GM12878 (cell line): ENCODE results near the gene PITPNC1. TPM values are rescaled to one million over a fixed set of nuclear protein-coding genes. Genes with fewer than 3 reads are reported as not detected.

Source experiments
- ATAC-seq: fragments of 200-7000 bp; cut with Tn5 transposase; 3 replicates; pipeline ENCODE4 v1.9.1; 2020; ENCODE audit warnings: mild to moderate bottlenecking, moderate library complexity
- BruUV-seq: library from RNA; stranded (reverse); fragments of 400-500 nt; replicated peaks from 2 replicates; lab custom pipeline; 2021; lab: Mats Ljungman, UMichigan
- CTCF ChIA-PET: fragments of 300-600 bp; sonication (Branson Sonifier 250); formaldehyde crosslinking; extraction: SDS; loops from one replicate; lab custom pipeline; 2021; ENCODE audit warnings: inconsistent platforms; lab: Yijun Ruan, JAX
- POLR2A ChIA-PET: fragments of 350-600 bp; formaldehyde crosslinking; extraction: SDS; loops from one replicate; lab custom pipeline; 2021; ENCODE audit warnings: inconsistent platforms; lab: Charles Lee
- RAD21 ChIA-PET: fragments of 300-600 bp; sonication (Branson Sonifier 250); formaldehyde crosslinking; loops from one replicate; lab custom pipeline; 2023; ENCODE audit warnings: antibody characterized with exemption; ENCODE audit not compliant: unreplicated experiment; lab: Charles Lee
- SMC1A ChIA-PET: fragments of 300-600 bp; sonication (Branson Sonifier 250); formaldehyde crosslinking; loops from one replicate; lab custom pipeline; 2023; ENCODE audit not compliant: unreplicated experiment, uncharacterized antibody; lab: Charles Lee
- DNase-seq: peaks from one replicate; pipeline ENCODE4 v3.0.0-alpha.2; 2011; ENCODE audit warnings: low read depth, low spot score
- FAIRE-seq: peaks from 3 replicates; lab custom pipeline; 2011; peaks lifted over from hg19 to GRCh38; lab: Jason Lieb, UNC
- H2AFZ ChIP-seq: 2 replicates; pipeline ENCODE4 v1.6.0; 2011; ENCODE audit warnings: low read depth, low read length, control low read depth; ENCODE audit not compliant: control insufficient read depth
- H3K27ac ChIP-seq: 2 replicates; pipeline ENCODE4 v1.5.1; 2011; ENCODE audit warnings: control low read depth; ENCODE audit not compliant: control insufficient read depth, insufficient read depth
- H3K27me3 ChIP-seq, 2 experiments: replicated peaks in 1 of 2; 2 replicates each; pipeline versions ENCODE4 v1.6.0 to v1.6.1; 2011; ENCODE audit warnings: low read length in 1 of 2; ENCODE audit not compliant: control insufficient read depth in 2 of 2, insufficient read depth in 2 of 2
- H3K36me3 ChIP-seq, 2 experiments: 2 replicates each; pipeline ENCODE4 v1.5.1; 2011; ENCODE audit warnings: low read length in 1 of 2; ENCODE audit not compliant: control insufficient read depth in 2 of 2, insufficient read depth in 2 of 2
- H3K4me1 ChIP-seq: 2 replicates; pipeline ENCODE4 v1.6.1; 2011; ENCODE audit warnings: mild to moderate bottlenecking, low read length, moderate library complexity, mixed read lengths; ENCODE audit not compliant: control insufficient read depth, insufficient read depth
- H3K4me2 ChIP-seq: 2 replicates; pipeline ENCODE4 v1.6.0; 2011; ENCODE audit warnings: control low read depth; ENCODE audit not compliant: control insufficient read depth, insufficient read depth
- H3K4me3 ChIP-seq: fragments of 200-600 bp; sonication (generic); 2 replicates; pipeline ENCODE4 v1.5.1; 2016
- H3K79me2 ChIP-seq: 2 replicates; pipeline ENCODE4 v1.6.0; 2011; ENCODE audit warnings: low read length; ENCODE audit not compliant: control insufficient read depth, insufficient read depth
- H3K9ac ChIP-seq: 2 replicates; pipeline ENCODE4 v1.8.0; 2011; ENCODE audit warnings: low read length, control low read depth, mixed read lengths; ENCODE audit not compliant: control insufficient read depth, insufficient read depth
- H3K9me3 ChIP-seq: replicated peaks from 3 replicates; pipeline ENCODE4 v1.5.1; 2011; ENCODE audit warnings: mild to moderate bottlenecking, low read length; ENCODE audit not compliant: control insufficient read depth, insufficient read depth
- H4K20me1 ChIP-seq: 2 replicates; pipeline ENCODE4 v1.6.0; 2011; ENCODE audit not compliant: control insufficient read depth, insufficient read depth
- BHLHE40 ChIP-seq, 2 experiments: fragments of 450-650 bp in 1 of 2; IDR thresholded peaks; 2 replicates each; pipeline ENCODE4 v1.6.1; 2011 to 2017; ENCODE audit warnings: low read depth in 2 of 2, borderline replicate concordance in 1 of 2, improper control_type of control experiment in 1 of 2, low read length in 1 of 2, mild to moderate bottlenecking in 1 of 2
- BRCA1 ChIP-seq: IDR thresholded peaks from 2 replicates; pipeline ENCODE4 v1.6.1; 2011; ENCODE audit warnings: low read depth, low read length, improper control_type of control experiment
- E2F4 ChIP-seq: IDR thresholded peaks from 2 replicates; pipeline ENCODE4 v1.6.1; 2012; ENCODE audit warnings: low read depth, low read length, improper control_type of control experiment
- HCFC1 ChIP-seq: fragments of 150-350 bp; IDR thresholded peaks from 2 replicates; pipeline ENCODE4 v1.6.1; 2014; ENCODE audit warnings: low read length
- HDAC2 ChIP-seq: fragments of 200-600 bp; sonication (generic); IDR thresholded peaks from 2 replicates; pipeline ENCODE4 v1.6.1; 2017
- NR2C1 ChIP-seq: fragments of 450-650 bp; IDR thresholded peaks from 2 replicates; pipeline ENCODE4 v1.6.1; 2017; ENCODE audit warnings: antibody characterized with exemption, mild to moderate bottlenecking, moderate library complexity
- POLR2AphosphoS2 ChIP-seq: IDR thresholded peaks from 2 replicates; pipeline ENCODE4 v1.6.1; 2011; ENCODE audit warnings: low read depth, mild to moderate bottlenecking, low read length, improper control_type of control experiment, moderate library complexity
- RFX5 ChIP-seq: IDR thresholded peaks from 2 replicates; pipeline ENCODE4 v1.6.1; 2011; ENCODE audit warnings: low read depth, low read length, improper control_type of control experiment
- SP1 ChIP-seq: IDR thresholded peaks from one replicate; pipeline ENCODE4 v1.6.1; 2011; ENCODE audit warnings: low read depth, low read length
- SPI1 ChIP-seq: IDR thresholded peaks from 2 replicates; pipeline ENCODE4 v1.6.1; 2011; ENCODE audit warnings: low read depth, mild to moderate bottlenecking, low read length, moderate library complexity, borderline replicate concordance; ENCODE audit not compliant: insufficient read depth
- ZBED1 ChIP-seq: IDR thresholded peaks from 2 replicates; pipeline ENCODE4 v1.6.1; 2016; ENCODE audit warnings: borderline replicate concordance
- ZBTB4 ChIP-seq: fragments of 450-650 bp; formaldehyde crosslinking; IDR thresholded peaks from 2 replicates; pipeline ENCODE4 v1.4.0; 2022; ENCODE audit warnings: mild to moderate bottlenecking, moderate library complexity
- WGBS: methylation state at CpG from one replicate; pipeline ENCODE4 v1.1.6; 2016; ENCODE audit warnings: low lambda C conversion rate; ENCODE audit not compliant: insufficient replicate concordance, insufficient coverage; ENCODE audit errors: missing lambda C conversion rate; 5-methylcytosine and 5-hydroxymethylcytosine counted together
- in situ Hi-C: fragments of 300-500 bp; cut with MboI; formaldehyde crosslinking; loops from 9 replicates; pipeline ENCODE4 v1.14.3; 2018; ENCODE audit warnings: mixed read lengths
- intact Hi-C: fragments of 100-400 bp; cut with micrococcal nuclease; formaldehyde crosslinking; loops from one replicate; pipeline ENCODE4 v1.14.2; 2022; ENCODE audit not compliant: unreplicated experiment
- polyA plus RNA-seq, 11 experiments: library from polyadenylated mRNA; depleted of rRNA in 4 of 11; unstranded in 6 of 11; stranded (reverse) in 5 of 11; fragments of >200 nt; fragmentation: Nextera tagmentation in 4 of 11; fragmentation: Illumina TruSeq in 1 of 11; extraction: Ambion mirVana in 4 of 11; extraction: Trizol in 1 of 11; gene quantifications; 1 replicate in 1 of 11; 2 replicates in 10 of 11; pipeline versions ENCODE4 v1.2.1 to v1.2.3, GENCODE V29; 2011 to 2016; ENCODE audit warnings: inconsistent platforms in 2 of 11, missing spikeins in 2 of 11, low read depth in 1 of 11
- total RNA-seq, 4 experiments: library from RNA; depleted of rRNA in 3 of 4; stranded (reverse); fragments of >200 nt in 3 of 4; fragmentation: Illumina TruSeq in 1 of 4; extraction: Trizol in 1 of 4; gene quantifications; 2 replicates each; pipeline versions ENCODE4 v1.2.1 to v1.2.3, GENCODE V29; 2013 to 2021

The PITPNC1 gene
- total and polyA plus RNA-seq, 10 of the 15 experiments (the other 5 are each of a cell fraction or from before 2014, with no cell fraction given), result 12.2 to 62.4 (median 47.3) TPM

GRCh38 chr17:67562005-67562404 lies 184.9 kb downstream of the PITPNC1 start:
- ChIA-PET SMC1A (interaction anchor here (1.0 to 1.4 kb wide), 3 partner anchors 40 to 83 kb away, joined by 3 to 5 read pairs (median 3); no protein-coding TSS in a partner anchor), CTCF (interaction anchor here (0.6 to 2.6 kb wide), 3 partner anchors 33 to 163 kb away, joined by 3 to 10 read pairs (median 3); no protein-coding TSS in a partner anchor), POLR2A (no interaction called here), RAD21 (interaction anchor here (1.0 kb wide), 1 partner anchor 40 kb away, joined by 4 read pairs; no protein-coding TSS in a partner anchor)
- no TSS peak for BruUV-seq
- ATAC-seq (no peak), DNase-seq (no peak), FAIRE-seq (no peak)
- H3K79me2 ChIP-seq, result no peaks in the 10 kb centered on the region
- H3K36me3 ChIP-seq, result peaks cover 0 to 2% of the 10 kb centered on the region in 2 experiments; a peak in 1 of 4 replicates
- H3K9me3 ChIP-seq, result no peaks in the 10 kb centered on the region; the same call in 2 of the 3 replicates
- H3K27ac ChIP-seq, result no peak overlapping the region
- peaks cover 5% of the 10 kb centered on the region for H3K4me1 ChIP-seq
- H3K4me3 ChIP-seq, result no peak overlapping the region
- H4K20me1 ChIP-seq, result no peaks in the 10 kb centered on the region
- WGBS, result 71% methylated on average over 10 of the region's 10 CpGs
- no peaks in the 10 kb centered on the region for H3K27me3 ChIP-seq
- intact Hi-C loops, result loop anchor here (5.0 kb wide), 1 partner anchor 185 kb away; the partner anchor contains the start of gene PITPNC1
- no peak overlapping the region for H3K9ac ChIP-seq
- H2AFZ ChIP-seq, result no peak overlapping the region
- in situ Hi-C loops, result no loop called here
- TF ChIP-seq ZBED1 (no peak), RFX5 (no peak), HCFC1 (no peak), SP1 (no peak)
- H3K4me2 ChIP-seq, result no peak overlapping the region

GRCh38 chr17:67563692-67564228 lies 186.7 kb downstream of the PITPNC1 start:
- in situ Hi-C loops, result no loop called here

More at GRCh38 chr17:67563692-67564228, 186.7 kb downstream of the PITPNC1 start:
- no peak for FAIRE-seq
- SMC1A ChIA-PET, result interaction anchor here (0.9 to 1.5 kb wide), 5 partner anchors 19 to 40 kb away, joined by 3 to 4 read pairs (median 3); no protein-coding TSS in a partner anchor
- CTCF ChIA-PET, result interaction anchor here (0.8 to 2.6 kb wide), 4 partner anchors 31 to 190 kb away, joined by 3 to 12 read pairs (median 6); no protein-coding TSS in a partner anchor
- Histone ChIP-seq H2AFZ (no peak overlapping the region), H3K27ac (no peak overlapping the region), H3K79me2 (no peaks in the 10 kb centered on the region; the same call in 1 of the 2 replicates), H4K20me1 (no peaks in the 10 kb centered on the region), H3K9me3 (no peaks in the 10 kb centered on the region), H3K27me3 (no peaks in the 10 kb centered on the region), H3K4me1 (peaks cover 12% of the 10 kb centered on the region), H3K4me2 (no peak overlapping the region), H3K36me3 (peaks cover 0 to 3% of the 10 kb centered on the region in 2 experiments; a peak in 2 of 4 replicates), H3K4me3 (no peak overlapping the region), H3K9ac (no peak overlapping the region)
- no TSS peak for BruUV-seq
- RAD21 ChIA-PET, result interaction anchor here (1.1 kb wide), 1 partner anchor 40 kb away, joined by 3 read pairs; no protein-coding TSS in a partner anchor
- no peak for ATAC-seq
- TF ChIP-seq POLR2AphosphoS2 (no peak), BHLHE40 (IDR thresholded peaks at IDR 0.05; ENCODE audit: borderline replicate concordance in 1 of 2, low read depth in 2 of 2, low read length in 1 of 2) (no peak), E2F4 (no peak), BRCA1 (no peak), SPI1 (no peak), NR2C1 (no peak), ZBTB4 (no peak), HDAC2 (no peak)
- DNase-seq, result no peak
- intact Hi-C loops, result loop anchor here (5.0 kb wide), 1 partner anchor 186 kb away; the partner anchor contains the start of gene PITPNC1
- POLR2A ChIA-PET, result interaction anchor here (0.5 to 1.3 kb wide), 2 partner anchors 13 to 45 kb away, joined by 3 read pairs; no protein-coding TSS in a partner anchor
